T-helper 1 cell treated with Interleukin-12 subunit alpha and Interleukin-12 subunit beta and Interleukin-4 antibody, amounts not matched to agents 30 ng/mL and 1 ng/mL, for 36 hours (primary cell): ENCODE measurements around the gene IMMP2L. TPM values are rescaled to one million over a fixed set of nuclear protein-coding genes. Genes with fewer than 3 reads are reported as not detected.

Source experiments
- intact Hi-C: fragments of 100-400 bp; cut with micrococcal nuclease; formaldehyde crosslinking; loops from one replicate; pipeline ENCODE4 v1.15.1; 2024
- total RNA-seq: library from RNA; stranded (reverse); gene quantifications from 2 replicates; pipeline ENCODE4 v1.2.3, GENCODE V29; 2022

IMMP2L gene
- total RNA-seq, 1 donor from 2014 or later = 10.4 TPM

- intact Hi-C loops = no loop called here
Observed at GRCh38 chr7:110850224-110850623, 712.1 kb downstream of the IMMP2L start.

DNA sequence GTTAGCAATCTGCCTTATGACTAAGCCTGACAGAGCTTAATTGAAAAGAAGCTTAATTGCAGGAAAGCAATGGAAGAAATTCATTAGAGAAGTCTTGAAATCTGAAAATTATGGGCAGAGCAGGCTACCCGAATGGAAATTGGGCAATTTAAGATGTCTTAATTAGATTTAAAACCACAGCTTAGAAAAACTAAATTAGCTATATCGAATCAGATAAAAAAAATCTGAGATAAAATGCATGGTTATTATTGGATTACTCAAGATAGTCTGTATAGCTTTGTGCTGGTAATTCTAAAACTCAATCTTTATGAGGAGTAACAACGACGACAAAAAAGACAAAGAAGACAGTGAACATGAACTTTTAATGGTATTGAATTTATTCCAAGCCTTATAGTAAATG lies 719.5 kb downstream of the IMMP2L start:
- intact Hi-C loops = no loop called here

GRCh38 chr7:110841840-110842545 lies 720.3 kb downstream of the IMMP2L start:
- intact Hi-C loops = no loop called here

DNA sequence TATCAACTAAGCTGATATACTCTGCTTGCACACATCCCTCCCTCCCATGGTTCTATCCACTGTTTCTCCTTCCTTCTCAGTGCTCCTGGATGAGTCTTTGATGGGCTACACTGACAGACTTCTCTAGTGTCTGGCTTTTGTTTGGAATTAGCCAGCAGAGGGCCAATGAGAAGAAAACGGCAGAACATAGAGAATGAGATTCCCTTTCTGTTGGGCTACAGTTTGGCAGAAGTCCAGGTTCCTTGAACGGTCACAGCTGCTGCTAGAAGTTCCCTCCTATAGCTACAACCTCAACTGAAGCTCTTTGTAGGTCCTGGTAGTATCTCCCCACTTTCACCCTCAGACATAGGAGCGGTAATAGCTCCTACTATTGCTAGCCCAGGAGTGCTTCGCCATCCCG lies 722.4 kb downstream of the IMMP2L start:
- intact Hi-C loops = loop anchor here (2.0 kb wide), 1 partner anchor 259 kb away; no protein-coding TSS in a partner anchor

DNA sequence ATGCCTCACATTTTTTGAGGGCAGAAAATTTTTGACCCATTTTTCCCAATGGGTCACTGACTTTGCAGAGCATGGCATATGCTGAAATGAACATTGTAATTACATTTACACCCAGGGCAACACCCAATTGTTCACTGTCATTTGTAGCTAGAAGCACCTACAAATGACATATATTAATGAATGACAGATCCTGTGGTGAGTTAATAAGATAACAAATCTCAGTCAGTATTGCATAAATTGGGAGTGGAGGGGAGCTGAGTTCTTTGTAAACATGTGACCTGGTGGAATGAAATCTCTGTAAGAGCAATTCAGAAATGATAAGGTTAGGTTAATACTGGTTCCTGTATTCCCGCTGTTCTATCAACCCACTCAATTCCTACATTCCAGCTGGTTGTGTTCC lies 726.4 kb downstream of the IMMP2L start:
- intact Hi-C loops = no loop called here

- intact Hi-C loops = no loop called here
Observed at GRCh38 chr7:110835218-110835617, 727.1 kb downstream of the IMMP2L start.

DNA sequence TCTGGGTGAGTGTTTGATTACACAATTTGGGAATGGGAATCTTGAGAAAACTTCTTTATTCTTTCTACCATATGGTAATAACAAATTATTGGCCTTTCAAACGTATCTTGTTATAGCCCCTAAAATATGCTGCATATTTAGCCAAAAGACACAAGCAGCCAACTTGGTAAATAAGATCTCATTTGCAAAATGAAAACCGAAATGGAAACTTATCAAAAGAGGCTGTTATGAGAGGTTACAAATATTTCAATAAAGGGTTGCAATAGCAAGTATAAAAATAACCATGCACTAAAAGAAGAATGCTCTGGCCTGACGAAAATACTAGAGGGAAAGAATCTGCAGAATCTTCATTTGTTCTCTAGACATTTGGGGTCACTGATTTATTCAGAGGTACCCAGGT lies 730.9 kb downstream of the IMMP2L start:
- intact Hi-C loops = no loop called here

GRCh38 chr7:110830778-110831177 lies 731.5 kb downstream of the IMMP2L start:
- intact Hi-C loops = no loop called here

GRCh38 chr7:110827936-110828335 lies 734.4 kb downstream of the IMMP2L start:
- intact Hi-C loops = no loop called here

- intact Hi-C loops = no loop called here
Observed at GRCh38 chr7:110827287-110827855, 734.9 kb downstream of the IMMP2L start.

- intact Hi-C loops = no loop called here
Observed at GRCh38 chr7:110813986-110814385, 748.3 kb downstream of the IMMP2L start.

- intact Hi-C loops = no loop called here
Observed at GRCh38 chr7:110809832-110810231, 752.5 kb downstream of the IMMP2L start.

DNA sequence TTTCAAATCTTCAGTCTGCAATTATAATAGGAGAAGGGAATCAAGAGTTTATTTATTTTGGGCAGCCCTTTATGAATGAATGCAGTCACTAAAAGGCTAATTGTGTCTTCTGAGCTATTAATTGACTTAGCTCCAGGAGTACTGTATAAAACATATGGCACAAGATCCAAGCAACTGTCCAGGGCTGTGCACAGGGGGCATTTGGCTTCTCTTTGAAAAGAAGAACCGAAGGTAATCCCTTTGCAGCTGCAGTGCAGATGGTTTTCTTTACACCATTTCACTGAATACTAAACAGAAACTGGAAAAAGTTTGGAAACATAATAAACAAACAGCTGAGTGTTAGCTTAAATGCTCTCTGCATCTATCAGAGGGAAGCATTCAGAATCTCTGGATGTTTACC lies 753.9 kb downstream of the IMMP2L start:
- intact Hi-C loops = no loop called here

DNA sequence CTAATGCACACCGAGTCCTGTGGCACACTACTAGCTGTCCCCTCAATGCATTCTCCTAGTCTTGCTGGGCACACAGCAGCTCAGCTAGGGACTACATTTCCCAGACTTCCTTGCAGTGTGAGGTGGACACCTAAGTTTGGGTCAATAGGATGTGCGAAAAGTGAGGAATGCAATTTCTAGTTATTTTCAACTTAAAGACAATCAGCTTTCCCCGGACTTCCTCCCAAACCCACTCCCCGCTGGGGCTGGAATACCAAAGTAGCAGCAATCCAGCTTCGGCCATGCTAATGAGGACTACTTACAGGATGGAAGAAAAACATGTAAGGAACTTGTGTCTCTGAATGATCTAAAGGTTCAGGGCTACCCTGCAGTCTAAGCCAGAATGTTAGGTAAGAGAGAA lies 757.8 kb downstream of the IMMP2L start:
- intact Hi-C loops = no loop called here

DNA sequence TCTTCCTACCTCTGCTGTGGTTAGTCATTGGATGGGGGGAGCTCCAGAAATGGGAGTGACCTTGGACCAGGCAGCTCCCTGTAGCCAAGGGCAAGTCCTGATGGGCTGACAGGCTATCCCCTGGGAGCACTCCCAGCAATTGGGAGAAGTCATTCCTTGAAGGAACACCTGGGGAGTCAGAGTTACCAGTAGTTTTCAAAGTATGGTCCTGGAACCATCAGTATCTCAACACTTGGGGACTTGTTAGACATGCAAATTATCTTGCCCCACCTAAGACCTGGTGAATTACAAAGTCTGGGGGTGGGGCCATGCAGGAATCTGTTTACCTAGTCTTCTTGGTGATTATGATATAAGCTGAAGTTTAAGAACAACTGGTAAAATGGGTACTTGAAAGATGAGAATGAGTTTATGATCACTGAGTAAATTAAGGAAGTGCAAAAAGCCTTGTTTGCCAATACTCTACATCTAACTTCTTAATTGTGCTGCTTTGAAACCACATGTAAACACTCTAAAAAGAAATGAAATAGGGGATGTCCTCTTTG lies 758.6 kb downstream of the IMMP2L start:
- intact Hi-C loops = no loop called here

DNA sequence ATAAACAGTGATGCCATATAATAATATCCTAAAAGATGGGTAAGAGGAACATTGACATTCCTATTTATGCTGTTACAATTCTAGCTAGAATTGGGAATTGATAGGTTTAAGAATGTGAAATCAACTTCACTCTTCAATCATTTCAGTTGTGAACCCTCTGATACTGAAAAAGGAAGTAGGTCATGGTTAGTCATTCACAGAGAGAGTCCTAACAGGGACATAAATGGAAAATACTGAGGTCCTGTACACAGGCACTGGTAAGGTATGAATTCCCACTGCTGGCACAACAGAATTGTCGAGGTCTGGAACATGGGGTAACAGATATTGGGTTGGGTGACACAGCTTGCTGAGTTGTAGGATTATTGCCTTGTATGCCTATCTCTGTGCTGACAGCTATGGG lies 760.8 kb downstream of the IMMP2L start:
- intact Hi-C loops = no loop called here

- intact Hi-C loops = no loop called here
Observed at GRCh38 chr7:110800984-110801383, 761.3 kb downstream of the IMMP2L start.

- intact Hi-C loops = no loop called here
Observed at GRCh38 chr7:110797656-110798055, 764.6 kb downstream of the IMMP2L start.

DNA sequence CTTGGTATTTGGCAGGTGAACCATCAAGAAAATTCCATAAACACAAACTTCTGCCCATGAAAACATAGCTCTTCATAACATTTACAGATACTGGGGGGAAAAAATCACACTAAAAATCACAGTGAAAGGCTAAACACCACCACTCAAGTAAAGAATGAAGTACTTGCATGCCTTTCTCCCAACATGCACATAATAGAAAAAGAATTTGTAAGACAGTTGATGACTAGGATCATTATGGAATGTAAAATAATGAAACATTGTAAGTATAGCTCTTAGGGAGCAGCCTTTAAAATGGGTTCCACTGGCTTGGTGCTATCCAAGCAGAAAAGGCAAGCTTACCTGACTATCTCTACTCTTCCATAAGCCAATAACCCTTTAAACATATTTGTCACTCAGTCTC lies 771.3 kb downstream of the IMMP2L start:
- intact Hi-C loops = no loop called here

- intact Hi-C loops = no loop called here
Observed at GRCh38 chr7:110786328-110786965, 775.8 kb downstream of the IMMP2L start.

DNA sequence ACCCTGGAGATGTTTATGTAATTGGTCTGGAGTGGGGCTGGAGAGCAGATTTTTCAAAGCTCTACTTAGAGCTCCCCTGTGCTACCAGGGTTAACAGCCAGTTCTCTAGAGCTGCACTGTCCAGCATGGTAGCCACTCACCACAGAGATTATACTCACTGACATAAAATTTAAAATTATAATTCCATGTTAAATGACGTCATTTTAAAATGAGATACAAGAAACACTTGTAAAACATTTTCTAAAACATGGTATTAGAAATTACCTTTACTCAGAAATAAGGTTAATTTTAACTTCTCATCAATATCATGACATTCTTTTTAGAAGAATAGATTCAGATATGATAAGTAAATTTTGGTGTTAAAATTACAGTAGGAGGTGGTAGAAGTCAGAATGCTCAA lies 777.5 kb downstream of the IMMP2L start:
- intact Hi-C loops = no loop called here

DNA sequence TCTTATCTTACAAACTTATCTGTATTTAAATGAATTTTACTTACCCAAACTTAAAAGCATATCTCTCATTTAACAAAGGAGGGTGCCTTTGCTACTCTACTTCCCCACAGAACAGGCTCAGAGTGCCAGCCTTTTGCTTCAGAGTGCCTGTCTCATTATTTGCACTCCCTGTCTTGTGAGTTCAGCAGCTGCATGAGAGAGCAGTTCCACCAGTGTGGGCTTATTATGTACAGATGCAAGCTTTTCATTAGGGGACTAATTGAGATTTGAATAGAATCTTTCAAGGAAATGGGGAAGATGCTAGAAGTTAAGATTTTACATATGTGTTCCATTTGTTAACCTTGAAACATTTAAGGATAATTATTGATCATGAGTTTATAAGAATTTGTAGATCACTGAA lies 781.6 kb downstream of the IMMP2L start:
- intact Hi-C loops = no loop called here

GRCh38 chr7:110779339-110779738 lies 783.0 kb downstream of the IMMP2L start:
- intact Hi-C loops = no loop called here
